Fibroblast of skin of right biceps (primary cell): ENCODE results near the gene FOXL2.

Experiments used
- DNase-seq: peaks from one replicate; pipeline ENCODE4 v3.0.0-alpha.2; 2013

FOXL2 gene

GRCh38 chr3:138944929-138945708 lies 1.8 kb downstream of the FOXL2 start:
- DNase-seq: peak; percentile 30

GRCh38 chr3:138944654-138944928 lies 2.3 kb downstream of the FOXL2 start:
- DNase-seq: no peak

GRCh38 chr3:138943724-138944653 lies 2.9 kb downstream of the FOXL2 start:
- DNase-seq: peak; percentile 24

GRCh38 chr3:138942861-138943623 lies 3.9 kb downstream of the FOXL2 start:
- DNase-seq: no peak

- DNase-seq: no peak
These were observed 4.7 kb downstream of the FOXL2 start for GRCh38 chr3:138942271-138942670.

GRCh38 chr3:138941259-138941885 lies 5.6 kb downstream of the FOXL2 start:
- DNase-seq: peak; percentile 38

- DNase-seq: no peak
These were observed 6.5 kb downstream of the FOXL2 start for GRCh38 chr3:138940446-138940845.

GRCh38 chr3:138939561-138940241 lies 7.2 kb downstream of the FOXL2 start:
- no peak for DNase-seq

- DNase-seq: no peak
These were observed 7.9 kb downstream of the FOXL2 start for GRCh38 chr3:138938877-138939560.

GRCh38 chr3:138938056-138938876 lies 8.7 kb downstream of the FOXL2 start:
- no peak for DNase-seq

GRCh38 chr3:138937690-138938055 lies 9.3 kb downstream of the FOXL2 start:
- DNase-seq: no peak

- no peak for DNase-seq
These were observed 9.9 kb downstream of the FOXL2 start for GRCh38 chr3:138936741-138937689.

- peak; percentile 45 for DNase-seq
These were observed 10.8 kb downstream of the FOXL2 start for GRCh38 chr3:138935863-138936740.

GRCh38 chr3:138935505-138935862 lies 11.5 kb downstream of the FOXL2 start:
- DNase-seq: no peak

- DNase-seq: no peak
These were observed 12.8 kb downstream of the FOXL2 start for GRCh38 chr3:138933981-138934691.

GRCh38 chr3:138933068-138933668 lies 13.8 kb downstream of the FOXL2 start:
- no peak for DNase-seq

- no peak for DNase-seq
These were observed 18.1 kb downstream of the FOXL2 start for GRCh38 chr3:138928727-138929372.
